OCI-LY7 (cell line): Measurements from ENCODE around the gene KDM6A. TPM values are rescaled to one million over a fixed set of nuclear protein-coding genes. Genes with fewer than 3 reads are reported as not detected.

Experiments
- BruUV-seq: library from RNA; stranded (reverse); fragments of 400-500 nt; replicated peaks from 2 replicates; lab custom pipeline; 2021; lab: Mats Ljungman, UMichigan
- CTCF ChIA-PET: fragments of 300-600 bp; sonication (Branson Sonifier 250); formaldehyde crosslinking; loops from one replicate; lab custom pipeline; 2022; ENCODE audit warnings: antibody characterized with exemption; ENCODE audit not compliant: unreplicated experiment; lab: Charles Lee
- POLR2A ChIA-PET: fragments of 300-600 bp; sonication (Branson Sonifier 250); formaldehyde crosslinking; loops from one replicate; lab custom pipeline; 2022; ENCODE audit warnings: antibody characterized with exemption; lab: Charles Lee
- DNase-seq: peaks from one replicate; pipeline ENCODE4 v3.0.0-alpha.2; 2015; ENCODE audit warnings: low spot score
- H2AFZ ChIP-seq: fragments of 200-600 bp; sonication (generic), shearing (Covaris generic); 2 replicates; pipeline ENCODE4 v1.6.1; 2014; ENCODE audit warnings: mild to moderate bottlenecking, antibody characterized with exemption, low read length, moderate library complexity
- H3K27ac ChIP-seq: fragments of 200-600 bp; sonication (generic); 2 replicates; pipeline ENCODE4 v1.5.1; 2014; ENCODE audit warnings: mixed run types, low read depth, mild to moderate bottlenecking, moderate library complexity, low read length, inconsistent platforms; ENCODE audit not compliant: poor library complexity, severe bottlenecking
- H3K36me3 ChIP-seq: fragments of 200-600 bp; sonication (generic); 2 replicates; pipeline ENCODE4 v1.6.1; 2014; ENCODE audit warnings: mild to moderate bottlenecking, antibody characterized with exemption, low read length, moderate library complexity, mixed read lengths; ENCODE audit not compliant: insufficient read depth
- H3K4me1 ChIP-seq: fragments of 200-600 bp; sonication (generic); 2 replicates; pipeline ENCODE4 v1.5.1; 2014; ENCODE audit warnings: mild to moderate bottlenecking, low read length; ENCODE audit not compliant: insufficient read depth, poor library complexity, severe bottlenecking
- H3K4me2 ChIP-seq: fragments of 200-600 bp; sonication (generic); 2 replicates; pipeline ENCODE4 v1.6.1; 2014; ENCODE audit warnings: mild to moderate bottlenecking, low read length
- H3K4me3 ChIP-seq: fragments of 200-600 bp; sonication (generic); 2 replicates; pipeline ENCODE4 v1.5.1; 2014; ENCODE audit warnings: mild to moderate bottlenecking, low read depth, low read length; ENCODE audit not compliant: poor library complexity, severe bottlenecking
- H3K79me2 ChIP-seq: fragments of 200-600 bp; sonication (generic); 2 replicates; pipeline ENCODE4 v1.6.1; 2016; ENCODE audit warnings: low read depth, mild to moderate bottlenecking, low read length, moderate library complexity, mixed read lengths; ENCODE audit not compliant: insufficient read depth
- H3K9me2 ChIP-seq: fragments of 200-600 bp; sonication (generic); 2 replicates; pipeline ENCODE4 v1.6.1; 2016; ENCODE audit warnings: mild to moderate bottlenecking, low read length, mixed read lengths; ENCODE audit not compliant: insufficient read depth
- H3K9me3 ChIP-seq: fragments of 200-600 bp; sonication (generic); 2 replicates; pipeline ENCODE4 v1.6.1; 2014; ENCODE audit warnings: mild to moderate bottlenecking, mixed run types, low read length, mixed read lengths
- H4K20me1 ChIP-seq: fragments of 200-600 bp; sonication (generic); 2 replicates; pipeline ENCODE4 v1.6.1; 2014; ENCODE audit warnings: mild to moderate bottlenecking, antibody characterized with exemption, low read length, moderate library complexity, mixed read lengths; ENCODE audit not compliant: insufficient read depth
- EZH2phosphoT487 ChIP-seq: fragments of 200-600 bp; sonication (generic); IDR thresholded peaks from 2 replicates; pipeline ENCODE4 v1.6.1; 2018; ENCODE audit warnings: low read depth, borderline replicate concordance, mild to moderate bottlenecking, mixed run types, antibody characterized with exemption, low read length, moderate library complexity, mixed read lengths
- intact Hi-C: fragments of 100-400 bp; cut with micrococcal nuclease; formaldehyde crosslinking; loops from one replicate; pipeline ENCODE4 v1.10.0; 2022; ENCODE audit not compliant: unreplicated experiment
- total RNA-seq, 2 experiments: library from RNA; depleted of rRNA in 1 of 2; stranded (reverse); fragments of >200 nt in 1 of 2; shearing (Covaris generic) in 1 of 2; gene quantifications; 2 replicates each; pipeline ENCODE4 v1.2.3, GENCODE V29; 2014 to 2022
- TF ChIP-seq, protein P1 (sequence below): fragments of 200-600 bp; sonication (generic); conservative IDR thresholded peaks from 2 replicates; pipeline ENCODE4 v1.5.1; 2014; ENCODE audit warnings: mild to moderate bottlenecking, antibody characterized with exemption, low read length, moderate library complexity, mixed read lengths

The KDM6A gene
- total RNA-seq, 2 experiments from 2014 or later, result 20.5 to 23.4 TPM

DNA sequence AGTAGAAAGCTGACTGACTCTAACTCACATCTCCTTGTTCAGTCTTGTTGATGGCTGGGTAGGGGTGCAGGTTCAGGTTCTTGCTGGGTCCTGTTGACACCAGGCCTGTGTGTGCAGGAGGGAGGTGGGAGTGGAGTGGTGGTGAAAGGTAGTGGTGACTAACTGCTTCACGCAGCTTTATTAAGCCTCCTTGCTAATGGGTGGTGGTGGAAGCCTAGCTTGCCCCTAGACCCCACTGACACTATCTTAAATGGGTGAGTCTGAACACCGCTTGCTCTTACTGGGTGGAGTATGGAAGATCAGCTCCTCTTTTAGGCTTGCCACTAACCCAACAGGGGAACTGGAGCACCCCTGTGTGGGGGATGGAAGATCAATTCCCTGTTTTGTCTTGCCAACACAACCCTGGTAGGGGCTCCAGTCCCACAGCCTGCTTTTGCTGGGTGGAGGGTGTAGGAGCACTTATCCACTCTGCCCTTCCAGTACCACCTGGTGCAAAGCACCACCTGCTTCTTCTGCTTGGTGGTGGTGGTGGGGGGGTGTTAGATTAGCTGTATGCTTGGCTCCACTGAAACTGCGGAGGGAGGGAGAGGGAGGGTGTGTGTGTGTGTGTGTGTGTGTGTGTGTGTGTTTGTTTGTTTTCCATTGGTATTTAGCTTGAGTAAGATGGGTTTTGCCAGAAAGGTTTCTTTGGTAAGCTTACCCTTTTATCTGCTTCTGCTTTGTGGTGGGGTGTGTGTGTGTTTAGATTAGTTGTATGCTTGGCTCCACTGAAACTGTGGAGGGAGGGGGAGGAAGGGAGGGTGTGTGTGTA, 25.6 kb downstream of the KDM6A start:
- Histone ChIP-seq H3K79me2 (peaks cover 97% of the 10 kb centered on the region), H3K36me3 (peaks cover 12% of the 10 kb centered on the region; the same call in 1 of the 2 replicates), H3K4me3 (no peak overlapping the region), H3K27ac (peak overlapping the region; percentile 42), H3K4me2 (peak overlapping the region; percentile 58), H3K4me1 (peaks cover 53% of the 10 kb centered on the region), H3K9me3 (0 out of 2 replicates have a peak, but pooled peaks cover 4% of the 10 kb centered on the region), H3K9me2 (no peaks in the 10 kb centered on the region), H4K20me1 (no peaks in the 10 kb centered on the region), H2AFZ (no peak overlapping the region)
- intact Hi-C loops, result no loop called here
- BruUV-seq, result no TSS peak
- TF ChIP-seq EZH2phosphoT487, result no peak
- TF ChIP-seq, protein P1, sequence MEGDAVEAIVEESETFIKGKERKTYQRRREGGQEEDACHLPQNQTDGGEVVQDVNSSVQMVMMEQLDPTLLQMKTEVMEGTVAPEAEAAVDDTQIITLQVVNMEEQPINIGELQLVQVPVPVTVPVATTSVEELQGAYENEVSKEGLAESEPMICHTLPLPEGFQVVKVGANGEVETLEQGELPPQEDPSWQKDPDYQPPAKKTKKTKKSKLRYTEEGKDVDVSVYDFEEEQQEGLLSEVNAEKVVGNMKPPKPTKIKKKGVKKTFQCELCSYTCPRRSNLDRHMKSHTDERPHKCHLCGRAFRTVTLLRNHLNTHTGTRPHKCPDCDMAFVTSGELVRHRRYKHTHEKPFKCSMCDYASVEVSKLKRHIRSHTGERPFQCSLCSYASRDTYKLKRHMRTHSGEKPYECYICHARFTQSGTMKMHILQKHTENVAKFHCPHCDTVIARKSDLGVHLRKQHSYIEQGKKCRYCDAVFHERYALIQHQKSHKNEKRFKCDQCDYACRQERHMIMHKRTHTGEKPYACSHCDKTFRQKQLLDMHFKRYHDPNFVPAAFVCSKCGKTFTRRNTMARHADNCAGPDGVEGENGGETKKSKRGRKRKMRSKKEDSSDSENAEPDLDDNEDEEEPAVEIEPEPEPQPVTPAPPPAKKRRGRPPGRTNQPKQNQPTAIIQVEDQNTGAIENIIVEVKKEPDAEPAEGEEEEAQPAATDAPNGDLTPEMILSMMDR, result no peak
- CTCF ChIA-PET, result no interaction called here
- POLR2A ChIA-PET, result interaction anchor here (0.6 to 1.4 kb wide), 5 partner anchors 11 to 187 kb away, joined by 3 to 5 read pairs (median 3); no protein-coding TSS in a partner anchor
- peak; percentile 33 for DNase-seq

GRCh38 chrX:44899946-44900345, 27.0 kb downstream of the KDM6A start:
- intact Hi-C loops, result no loop called here
- DNase-seq, result no peak
- Histone ChIP-seq H3K4me2 (peak overlapping the region; percentile 58), H3K9me3 (0 out of 2 replicates have a peak, but pooled peaks cover 4% of the 10 kb centered on the region), H3K9me2 (no peaks in the 10 kb centered on the region), H3K4me3 (peak overlapping the region; percentile 27), H3K27ac (peak overlapping the region; percentile 30), H4K20me1 (no peaks in the 10 kb centered on the region), H3K79me2 (peaks cover 99% of the 10 kb centered on the region), H3K4me1 (peaks cover 64% of the 10 kb centered on the region), H3K36me3 (peaks cover 12% of the 10 kb centered on the region; the same call in 1 of the 2 replicates), H2AFZ (no peak overlapping the region)
- no TSS peak for BruUV-seq
- ChIA-PET CTCF (no interaction called here), POLR2A (interaction anchor here (0.6 to 0.7 kb wide), 2 partner anchors 18 to 176 kb away, joined by 3 read pairs; no protein-coding TSS in a partner anchor)
- TF ChIP-seq, protein P1, result no peak
- TF ChIP-seq EZH2phosphoT487, result no peak
